Measurements from ENCODE around the gene FYN.

Gene FYN

DNA sequence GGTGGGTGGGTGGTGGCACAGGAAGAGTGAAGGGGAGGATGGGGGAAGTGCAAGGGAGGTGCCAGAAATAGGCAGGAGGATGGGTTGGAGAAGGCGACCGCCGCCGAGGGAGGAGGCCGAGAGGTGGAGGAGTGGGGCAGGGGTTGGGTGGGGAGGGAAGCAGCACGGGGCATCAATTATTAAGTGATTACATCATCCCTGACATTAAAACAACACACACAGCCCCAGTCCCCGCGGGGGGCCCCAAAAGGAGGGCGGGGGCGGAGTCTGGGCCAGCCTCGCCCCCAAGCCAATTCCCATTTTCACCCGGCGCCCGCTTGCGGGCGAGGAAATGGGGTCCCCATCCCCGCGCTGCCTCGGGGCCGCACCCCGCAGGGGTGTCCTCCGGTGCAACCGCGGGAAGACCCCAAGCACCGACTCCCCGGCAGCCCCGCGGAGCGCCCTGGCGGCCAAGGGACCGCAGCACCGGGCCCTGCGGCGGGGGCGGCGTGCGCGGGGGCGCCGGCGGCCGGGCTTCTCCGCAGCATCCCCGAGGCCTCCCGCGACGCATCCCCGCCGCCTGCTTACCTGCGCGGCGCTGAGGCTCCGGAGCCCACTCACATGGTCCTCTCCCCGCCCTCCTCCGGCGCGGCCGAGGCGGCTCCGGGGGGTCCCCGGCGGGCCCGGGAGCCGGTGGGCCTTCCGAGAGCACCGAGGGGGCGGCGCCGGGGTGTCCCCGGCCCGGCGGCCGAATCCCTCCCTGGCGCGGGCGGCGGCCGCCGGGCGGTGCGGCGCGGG is 663 bp downstream of the FYN start:
- Histone ChIP-seq H3K9me3 (ENCODE audit: severe bottlenecking) (no peaks in the 10 kb centered on the region), H3K36me3 (ENCODE audit: low read depth) (no peaks in the 10 kb centered on the region), H3K4me3 (ENCODE audit: severe bottlenecking) (peak overlapping the region; percentile 90), H3K27me3 (ENCODE audit: insufficient read depth, poor library complexity, severe bottlenecking) (no peaks in the 10 kb centered on the region), H3K27ac (ENCODE audit: poor library complexity, severe bottlenecking) (no peak overlapping the region), H3K4me1 (ENCODE audit: insufficient read depth, poor library complexity, severe bottlenecking) (peaks cover 7% of the 10 kb centered on the region)
- ATAC-seq (ENCODE audit: low read depth) (0 out of 3 replicates have a peak, but pooled peaks have one; percentile 1), DNase-seq (ENCODE audit: low spot score) (no peak)
- TF ChIP-seq CTCF (IDR thresholded peaks at IDR 0.05; ENCODE audit: poor library complexity, severe bottlenecking): no peak

DNA sequence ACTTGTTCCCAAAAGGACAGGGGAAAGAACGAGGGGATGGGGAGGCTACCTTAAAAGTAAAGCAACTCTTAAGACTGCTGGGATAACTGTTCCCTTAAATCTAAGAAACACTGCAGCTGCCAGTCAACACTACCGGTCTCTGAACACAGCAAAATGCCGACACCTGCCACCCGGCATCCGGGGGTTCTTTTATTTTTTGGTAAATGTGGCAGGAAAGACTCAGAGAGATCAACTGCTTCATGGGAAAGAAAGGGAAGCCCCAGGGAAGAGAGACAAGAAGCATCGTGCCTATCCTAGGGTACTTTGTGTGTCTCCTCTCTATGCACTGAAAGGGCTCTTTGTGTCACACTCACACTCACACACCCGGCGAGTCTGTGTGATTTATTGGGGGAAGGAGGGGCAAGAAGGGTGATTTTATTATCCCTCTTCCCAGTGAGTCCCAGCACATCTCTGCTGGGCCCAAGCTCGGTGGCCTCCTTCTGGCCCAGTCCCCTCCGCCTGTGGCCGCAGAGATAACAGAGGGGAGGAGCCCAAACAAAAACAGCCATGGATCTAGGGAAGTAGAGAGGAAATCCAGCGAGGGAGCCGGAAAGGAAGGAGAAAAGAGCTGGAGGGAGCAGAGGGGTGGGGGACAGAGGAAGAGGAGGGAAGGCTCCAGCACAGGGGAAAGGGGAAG is 1.4 kb downstream of the FYN start:
- H3K4me3 ChIP-seq (ENCODE audit: severe bottlenecking): peak overlapping the region; percentile 90
- peak; percentile 8; the same call in 1 of the 3 replicates for ATAC-seq (ENCODE audit: low read depth)

GRCh38 chr6:111871207-111871606 is 2.0 kb downstream of the FYN start:
- H3K4me3 ChIP-seq (ENCODE audit: severe bottlenecking): no peak overlapping the region
- no peaks in the 10 kb centered on the region for H3K27me3 ChIP-seq (ENCODE audit: insufficient read depth, poor library complexity, severe bottlenecking)
- peaks cover 7% of the 10 kb centered on the region for H3K4me1 ChIP-seq (ENCODE audit: insufficient read depth, poor library complexity, severe bottlenecking)
- TF ChIP-seq CTCF (IDR thresholded peaks at IDR 0.05; ENCODE audit: poor library complexity, severe bottlenecking): no peak
- ATAC-seq (ENCODE audit: low read depth) (no peak), DNase-seq (ENCODE audit: low spot score) (no peak)
- no peaks in the 10 kb centered on the region for H3K9me3 ChIP-seq (ENCODE audit: severe bottlenecking)
- no peaks in the 10 kb centered on the region for H3K36me3 ChIP-seq (ENCODE audit: low read depth)
- H3K27ac ChIP-seq (ENCODE audit: poor library complexity, severe bottlenecking): no peak overlapping the region

More for the DNA sequence above, 1.4 kb downstream of the FYN start:
- no peak for TF ChIP-seq CTCF (IDR thresholded peaks at IDR 0.05; ENCODE audit: poor library complexity, severe bottlenecking)
- H3K4me1 ChIP-seq (ENCODE audit: insufficient read depth, poor library complexity, severe bottlenecking): peaks cover 7% of the 10 kb centered on the region
- H3K36me3 ChIP-seq (ENCODE audit: low read depth): no peaks in the 10 kb centered on the region
- no peaks in the 10 kb centered on the region for H3K27me3 ChIP-seq (ENCODE audit: insufficient read depth, poor library complexity, severe bottlenecking)
- H3K27ac ChIP-seq (ENCODE audit: poor library complexity, severe bottlenecking): no peak overlapping the region
- H3K9me3 ChIP-seq (ENCODE audit: severe bottlenecking): no peaks in the 10 kb centered on the region
- no peak for DNase-seq (ENCODE audit: low spot score)

DNA sequence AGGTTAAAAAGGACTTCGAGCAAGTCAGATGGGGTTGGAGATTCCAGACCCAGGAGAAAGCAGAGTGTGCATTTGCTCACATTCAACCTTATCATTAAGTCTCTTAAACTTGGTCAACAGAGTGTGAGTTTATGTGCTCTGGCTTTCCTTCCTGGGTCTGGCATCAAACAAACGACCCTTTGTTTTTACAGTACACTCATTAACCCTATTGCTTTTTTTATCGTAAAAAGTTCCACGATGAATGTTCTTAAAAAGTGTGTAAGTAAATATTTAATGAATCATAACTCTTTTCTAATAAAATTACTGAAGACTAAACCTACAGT is 2.5 kb downstream of the FYN start:
- no peaks in the 10 kb centered on the region for H3K27me3 ChIP-seq (ENCODE audit: insufficient read depth, poor library complexity, severe bottlenecking)
- DNase-seq (ENCODE audit: low spot score): no peak
- ATAC-seq (ENCODE audit: low read depth): no peak
- no peak for TF ChIP-seq CTCF (IDR thresholded peaks at IDR 0.05; ENCODE audit: poor library complexity, severe bottlenecking)
- no peak overlapping the region for H3K4me3 ChIP-seq (ENCODE audit: severe bottlenecking)
- H3K4me1 ChIP-seq (ENCODE audit: insufficient read depth, poor library complexity, severe bottlenecking): peaks cover 7% of the 10 kb centered on the region
- no peak overlapping the region for H3K27ac ChIP-seq (ENCODE audit: poor library complexity, severe bottlenecking)
- no peaks in the 10 kb centered on the region for H3K36me3 ChIP-seq (ENCODE audit: low read depth)
- no peaks in the 10 kb centered on the region for H3K9me3 ChIP-seq (ENCODE audit: severe bottlenecking)

Data from RWPE2 (cell line).